Stimulated activated memory B cell treated with anti-CD40 and anti-IgM and Interleukin-4, amounts not matched to agents 10 μg/mL and 1 μg/mL and 100 μg/mL, for 72 hours (primary cell): Measurements from ENCODE around the gene PTPRN.

Experiments
- ATAC-seq: fragments of 150-1000 bp; cut with Tn5 transposase; 2 replicates; pipeline ENCODE4 v1.10.0; 2021
- H3K27ac Mint-ChIP-seq: one replicate; pipeline ENCODE4 v1.8.0; 2022; ENCODE audit warnings: mild to moderate bottlenecking, mixed read lengths
- H3K27me3 Mint-ChIP-seq: one replicate; pipeline ENCODE4 v1.8.0; 2022; ENCODE audit warnings: mixed read lengths
- H3K36me3 Mint-ChIP-seq: one replicate; pipeline ENCODE4 v1.8.0; 2022; ENCODE audit warnings: mixed read lengths
- H3K4me1 Mint-ChIP-seq: one replicate; pipeline ENCODE4 v1.8.0; 2022; ENCODE audit warnings: mixed read lengths
- H3K4me3 Mint-ChIP-seq: one replicate; pipeline ENCODE4 v1.8.0; 2022; ENCODE audit warnings: mild to moderate bottlenecking, moderate library complexity, mixed read lengths
- H3K9me3 Mint-ChIP-seq: one replicate; pipeline ENCODE4 v1.8.0; 2022; ENCODE audit warnings: mixed read lengths

Gene PTPRN

GRCh38 chr2:219309278-219309677 is at the start of gene PTPRN:
TSS of gene PTPRN (minus strand) at chr2:219309401. CDS start at chr2:219309332, 69 bp downstream.
- Mint-ChIP-seq H3K4me3 (no peak within 1 kb of the TSS), H3K27me3 (peaks cover 78% of the 10 kb centered on the region), H3K9me3 (no peaks in the 10 kb centered on the region), H3K36me3 (no peaks in the 10 kb centered on the region), H3K4me1 (no peaks in the 10 kb centered on the region), H3K27ac (no peak within 1 kb of the TSS)
- no peak for ATAC-seq

GRCh38 chr2:219358170-219359075 is 49.2 kb upstream of the PTPRN start:
- no peaks in the 10 kb centered on the region for H3K36me3 Mint-ChIP-seq
- no peak overlapping the region for H3K27ac Mint-ChIP-seq
- peaks cover 5% of the 10 kb centered on the region for H3K4me1 Mint-ChIP-seq
- H3K9me3 Mint-ChIP-seq = no peaks in the 10 kb centered on the region
- peaks cover 62% of the 10 kb centered on the region for H3K27me3 Mint-ChIP-seq
- peak; percentile 25 for ATAC-seq
- H3K4me3 Mint-ChIP-seq = peak overlapping the region; percentile 0

- Mint-ChIP-seq H3K4me3 (no peak overlapping the region), H3K27ac (no peak overlapping the region), H3K4me1 (no peaks in the 10 kb centered on the region), H3K9me3 (no peaks in the 10 kb centered on the region), H3K36me3 (no peaks in the 10 kb centered on the region), H3K27me3 (peaks cover 70% of the 10 kb centered on the region)
- no peak for ATAC-seq
Measured at GRCh38 chr2:219356834-219357233, 47.6 kb upstream of the PTPRN start.

- Mint-ChIP-seq H3K36me3 (no peaks in the 10 kb centered on the region), H3K4me1 (no peaks in the 10 kb centered on the region), H3K27me3 (peaks cover 71% of the 10 kb centered on the region), H3K9me3 (no peaks in the 10 kb centered on the region), H3K4me3 (no peak overlapping the region), H3K27ac (no peak overlapping the region)
- no peak for ATAC-seq
Measured at GRCh38 chr2:219354582-219354981, 45.4 kb upstream of the PTPRN start.

- no peak overlapping the region for H3K4me3 Mint-ChIP-seq
- H3K27me3 Mint-ChIP-seq = peaks cover 67% of the 10 kb centered on the region
- no peaks in the 10 kb centered on the region for H3K4me1 Mint-ChIP-seq
- ATAC-seq = no peak
- H3K27ac Mint-ChIP-seq = no peak overlapping the region
- H3K9me3 Mint-ChIP-seq = no peaks in the 10 kb centered on the region
- no peaks in the 10 kb centered on the region for H3K36me3 Mint-ChIP-seq
Measured at GRCh38 chr2:219353129-219353528, 43.9 kb upstream of the PTPRN start.

- Mint-ChIP-seq H3K27ac (no peak overlapping the region), H3K36me3 (no peaks in the 10 kb centered on the region), H3K27me3 (peaks cover 71% of the 10 kb centered on the region), H3K4me1 (no peaks in the 10 kb centered on the region), H3K4me3 (no peak overlapping the region), H3K9me3 (no peaks in the 10 kb centered on the region)
- peak; percentile 49 for ATAC-seq
Measured at GRCh38 chr2:219352448-219353023, 43.3 kb upstream of the PTPRN start.

- Mint-ChIP-seq H3K27me3 (peaks cover 70% of the 10 kb centered on the region), H3K4me3 (no peak overlapping the region), H3K4me1 (no peaks in the 10 kb centered on the region), H3K36me3 (no peaks in the 10 kb centered on the region), H3K27ac (no peak overlapping the region), H3K9me3 (no peaks in the 10 kb centered on the region)
- ATAC-seq = no peak
Measured at GRCh38 chr2:219350710-219351221, 41.6 kb upstream of the PTPRN start.

GRCh38 chr2:219350215-219350614 is 41.0 kb upstream of the PTPRN start:
- H3K9me3 Mint-ChIP-seq = no peaks in the 10 kb centered on the region
- H3K27me3 Mint-ChIP-seq = peaks cover 67% of the 10 kb centered on the region
- no peak for ATAC-seq
- H3K4me3 Mint-ChIP-seq = no peak overlapping the region
- no peak overlapping the region for H3K27ac Mint-ChIP-seq
- no peaks in the 10 kb centered on the region for H3K36me3 Mint-ChIP-seq
- peaks cover under 1% of the 10 kb centered on the region for H3K4me1 Mint-ChIP-seq

GRCh38 chr2:219344751-219345430 is 35.7 kb upstream of the PTPRN start:
- no peak overlapping the region for H3K27ac Mint-ChIP-seq
- H3K4me1 Mint-ChIP-seq = peaks cover 8% of the 10 kb centered on the region
- H3K9me3 Mint-ChIP-seq = no peaks in the 10 kb centered on the region
- ATAC-seq = no peak
- no peak overlapping the region for H3K4me3 Mint-ChIP-seq
- H3K27me3 Mint-ChIP-seq = peaks cover 50% of the 10 kb centered on the region
- H3K36me3 Mint-ChIP-seq = no peaks in the 10 kb centered on the region

GRCh38 chr2:219335373-219335786 is 26.2 kb upstream of the PTPRN start:
- Mint-ChIP-seq H3K9me3 (peaks cover 10% of the 10 kb centered on the region), H3K27ac (no peak overlapping the region), H3K4me1 (no peaks in the 10 kb centered on the region), H3K36me3 (peaks cover 13% of the 10 kb centered on the region), H3K27me3 (peaks cover 93% of the 10 kb centered on the region), H3K4me3 (no peak overlapping the region)
- ATAC-seq = no peak

- Mint-ChIP-seq H3K9me3 (peaks cover 10% of the 10 kb centered on the region), H3K27me3 (peaks cover 85% of the 10 kb centered on the region), H3K4me3 (no peak overlapping the region), H3K4me1 (no peaks in the 10 kb centered on the region), H3K27ac (no peak overlapping the region), H3K36me3 (peaks cover 13% of the 10 kb centered on the region)
- no peak for ATAC-seq
Measured at GRCh38 chr2:219334076-219334475, 24.9 kb upstream of the PTPRN start.

GRCh38 chr2:219332542-219332941 is 23.3 kb upstream of the PTPRN start, which contains the start of gene RESP18:
TSS of gene RESP18 (minus strand) at chr2:219332744.
- no peak within 1 kb of the TSS for H3K27ac Mint-ChIP-seq
- peaks cover 13% of the 10 kb centered on the region for H3K36me3 Mint-ChIP-seq
- no peaks in the 10 kb centered on the region for H3K4me1 Mint-ChIP-seq
- H3K4me3 Mint-ChIP-seq = no peak within 1 kb of the TSS
- peaks cover 84% of the 10 kb centered on the region for H3K27me3 Mint-ChIP-seq
- ATAC-seq = no peak
- H3K9me3 Mint-ChIP-seq = peaks cover 10% of the 10 kb centered on the region

- no peak overlapping the region for H3K27ac Mint-ChIP-seq
- no peaks in the 10 kb centered on the region for H3K4me1 Mint-ChIP-seq
- peaks cover 13% of the 10 kb centered on the region for H3K36me3 Mint-ChIP-seq
- H3K27me3 Mint-ChIP-seq = peaks cover 77% of the 10 kb centered on the region
- H3K9me3 Mint-ChIP-seq = peaks cover 10% of the 10 kb centered on the region
- H3K4me3 Mint-ChIP-seq = no peak overlapping the region
- ATAC-seq = no peak
Measured at GRCh38 chr2:219331560-219332213, 22.5 kb upstream of the PTPRN start.

- ATAC-seq = no peak
- no peak overlapping the region for H3K4me3 Mint-ChIP-seq
- no peaks in the 10 kb centered on the region for H3K9me3 Mint-ChIP-seq
- no peak overlapping the region for H3K27ac Mint-ChIP-seq
- H3K4me1 Mint-ChIP-seq = no peaks in the 10 kb centered on the region
- H3K36me3 Mint-ChIP-seq = no peaks in the 10 kb centered on the region
- H3K27me3 Mint-ChIP-seq = peaks cover 72% of the 10 kb centered on the region
Measured at GRCh38 chr2:219327719-219328118, 18.5 kb upstream of the PTPRN start.
